SK-N-SH (cell line): Measurements from ENCODE around the gene GGACT. TPM values are rescaled to one million over a fixed set of nuclear protein-coding genes. Genes with fewer than 3 reads are reported as not detected.
A peak's percentile ranks its signal among the peaks of the same experiment; 100 is the strongest.

Experiments
- CTCF ChIA-PET: fragments of 300-600, 350-600 bp; formaldehyde crosslinking; extraction: SDS; loops from one replicate; lab custom pipeline; 2021; lab: Yijun Ruan, JAX
- POLR2A ChIA-PET: fragments of 350-600 bp; sonication (Branson Sonifier 250); formaldehyde crosslinking; extraction: SDS; loops from one replicate; lab custom pipeline; 2020; ENCODE audit warnings: antibody characterized with exemption, inconsistent platforms; lab: Yijun Ruan, JAX
- DNase-seq: peaks from one replicate; pipeline ENCODE4 v3.0.0; 2012
- H2AFZ ChIP-seq: fragments of 200-600 bp; sonication (generic); 2 replicates; pipeline ENCODE4 v1.8.1; 2016; ENCODE audit warnings: antibody characterized with exemption, mild to moderate bottlenecking, low read depth
- H3F3A ChIP-seq: fragments of 200-600 bp; sonication (generic); replicated peaks from 2 replicates; pipeline ENCODE3; 2016; ENCODE audit warnings: antibody characterized with exemption, mild to moderate bottlenecking; ENCODE audit not compliant: insufficient read depth
- H3K27ac ChIP-seq, 2 experiments: fragments of 200-500 bp in 1 of 2; fragments of 200-600 bp in 1 of 2; sonication (Bioruptor generic) in 1 of 2; sonication (generic), shearing (Covaris generic) in 1 of 2; 2 replicates each; pipeline versions ENCODE4 v1.5.1 to v1.6.1; 2014 to 2016; ENCODE audit warnings: low read depth in 2 of 2, inconsistent platforms in 1 of 2, low read length in 1 of 2, mild to moderate bottlenecking in 1 of 2, mixed read lengths in 1 of 2
- H3K27me3 ChIP-seq: fragments of 200-600 bp; sonication (generic), shearing (Covaris generic); 2 replicates; pipeline ENCODE4 v1.6.1; 2016; ENCODE audit warnings: mixed run types; ENCODE audit not compliant: insufficient read depth
- H3K36me3 ChIP-seq, 2 experiments: fragments of 200-500 bp in 1 of 2; fragments of 200-600 bp in 1 of 2; sonication (Bioruptor generic) in 1 of 2; sonication (generic) in 1 of 2; replicated peaks in 1 of 2; 2 replicates each; pipeline versions ENCODE3 to v1.5.1; 2014 to 2016; ENCODE audit warnings: low read length in 1 of 2, mild to moderate bottlenecking in 1 of 2; ENCODE audit not compliant: insufficient read depth in 2 of 2, control insufficient read depth in 1 of 2
- H3K4me1 ChIP-seq, 2 experiments: fragments of 200-500 bp in 1 of 2; fragments of 200-600 bp in 1 of 2; sonication (Bioruptor generic) in 1 of 2; sonication (generic), shearing (Covaris generic) in 1 of 2; 2 replicates each; pipeline versions ENCODE4 v1.5.1 to v1.6.1; 2014 to 2016; ENCODE audit warnings: low read depth in 1 of 2, low read length in 1 of 2, mixed run types in 1 of 2; ENCODE audit not compliant: insufficient read depth in 2 of 2, control insufficient read depth in 1 of 2
- H3K4me2 ChIP-seq: fragments of 200-600 bp; sonication (generic), shearing (Covaris generic); 2 replicates; pipeline ENCODE4 v1.6.1; 2017; ENCODE audit warnings: mixed run types
- H3K4me3 ChIP-seq, 2 experiments: fragments of 200-500 bp in 1 of 2; fragments of 200-600 bp in 1 of 2; sonication (Bioruptor generic) in 1 of 2; sonication (generic), shearing (Covaris generic) in 1 of 2; 2 replicates each; pipeline versions ENCODE4 v1.5.1 to v1.8.1; 2014 to 2016; ENCODE audit warnings: low read depth in 2 of 2, inconsistent platforms in 1 of 2, low read length in 1 of 2, mild to moderate bottlenecking in 1 of 2, mixed read lengths in 1 of 2, moderate library complexity in 1 of 2
- H3K79me2 ChIP-seq: fragments of 200-600 bp; sonication (generic); 2 replicates; pipeline ENCODE4 v1.8.1; 2017; ENCODE audit warnings: mild to moderate bottlenecking; ENCODE audit not compliant: insufficient read depth
- H3K9ac ChIP-seq: fragments of 200-600 bp; sonication (generic); 2 replicates; pipeline ENCODE4 v1.6.1; 2017; ENCODE audit warnings: mixed run types
- H3K9me2 ChIP-seq: fragments of 200-600 bp; sonication (generic); 2 replicates; pipeline ENCODE4 v1.6.1; 2017; ENCODE audit warnings: mixed run types
- H3K9me3 ChIP-seq: fragments of 200-600 bp; sonication (generic); 2 replicates; pipeline ENCODE4 v1.6.1; 2017; ENCODE audit warnings: mixed run types, mild to moderate bottlenecking, moderate library complexity
- H4K20me1 ChIP-seq: fragments of 200-600 bp; sonication (generic); 2 replicates; pipeline ENCODE4 v1.6.1; 2017; ENCODE audit warnings: mild to moderate bottlenecking, mixed run types; ENCODE audit not compliant: insufficient read depth
- CTCF ChIP-seq: fragments of 200-600 bp; sonication (generic); IDR thresholded peaks from 2 replicates; pipeline ENCODE4 v1.6.1; 2017; ENCODE audit warnings: antibody characterized with exemption, mild to moderate bottlenecking, moderate library complexity
- ELF1 ChIP-seq: IDR thresholded peaks from 2 replicates; pipeline ENCODE4 v1.4.0; 2012
- EP300 ChIP-seq, 2 experiments: IDR thresholded peaks; 2 replicates each; pipeline versions ENCODE4 v1.4.0 to v1.6.1; 2012; ENCODE audit warnings: borderline replicate concordance in 1 of 2, low read depth in 1 of 2, low read length in 1 of 2
- EZH2phosphoT487 ChIP-seq: fragments of 200-600 bp; sonication (generic); IDR thresholded peaks from 2 replicates; pipeline ENCODE4 v1.6.1; 2017; ENCODE audit warnings: low read depth, mixed run types, mild to moderate bottlenecking, antibody characterized with exemption, moderate library complexity, borderline replicate concordance
- FOXM1 ChIP-seq: IDR thresholded peaks from 2 replicates; pipeline ENCODE4 v1.4.0; 2012; ENCODE audit warnings: low read depth, mild to moderate bottlenecking
- GABPA ChIP-seq: IDR thresholded peaks from 2 replicates; pipeline ENCODE4 v1.4.0; 2012; ENCODE audit warnings: low read depth, mild to moderate bottlenecking
- IRF3 ChIP-seq: fragments of 150-350 bp; IDR thresholded peaks from 2 replicates; pipeline ENCODE4 v1.6.1; 2016; ENCODE audit warnings: mild to moderate bottlenecking, low read depth, low read length
- JUND ChIP-seq: IDR thresholded peaks from 2 replicates; pipeline ENCODE4 v1.4.0; 2012
- MEF2A ChIP-seq: IDR thresholded peaks from 2 replicates; pipeline ENCODE4 v1.4.0; 2012; ENCODE audit warnings: low read depth, borderline replicate concordance
- MXI1 ChIP-seq: IDR thresholded peaks from 2 replicates; pipeline ENCODE4 v1.6.1; 2012; ENCODE audit warnings: mild to moderate bottlenecking, low read depth, low read length, improper control_type of control experiment
- NFIC ChIP-seq: IDR thresholded peaks from 2 replicates; pipeline ENCODE4 v1.4.0; 2012; ENCODE audit warnings: borderline replicate concordance
- NRF1 ChIP-seq: IDR thresholded peaks from 2 replicates; pipeline ENCODE4 v1.6.1; 2012; ENCODE audit warnings: low read depth, mild to moderate bottlenecking, low read length
- POLR2AphosphoS5 ChIP-seq: IDR thresholded peaks from 2 replicates; pipeline ENCODE4 v1.6.1; 2012; ENCODE audit warnings: low read depth, low read length
- RAD21 ChIP-seq: IDR thresholded peaks from 2 replicates; pipeline ENCODE4 v1.6.1; 2012; ENCODE audit warnings: mild to moderate bottlenecking, low read length
- RCOR1 ChIP-seq: fragments of 150-350 bp; IDR thresholded peaks from 2 replicates; pipeline ENCODE4 v1.6.1; 2017; ENCODE audit warnings: antibody characterized with exemption, low read length
- REST ChIP-seq: IDR thresholded peaks from 2 replicates; pipeline ENCODE4 v1.6.1; 2012; ENCODE audit warnings: mild to moderate bottlenecking, low read depth, low read length, moderate library complexity
- RXRA ChIP-seq: IDR thresholded peaks from 2 replicates; pipeline ENCODE4 v1.4.0; 2012; ENCODE audit warnings: low read depth, mild to moderate bottlenecking, borderline replicate concordance
- SIN3A ChIP-seq: IDR thresholded peaks from 2 replicates; pipeline ENCODE4 v1.6.1; 2012; ENCODE audit warnings: low read depth, mild to moderate bottlenecking, low read length, moderate library complexity, borderline replicate concordance
- TAF1 ChIP-seq: IDR thresholded peaks from 2 replicates; pipeline ENCODE4 v1.6.1; 2012; ENCODE audit warnings: low read depth, mild to moderate bottlenecking, low read length, moderate library complexity, borderline replicate concordance
- TCF12 ChIP-seq: IDR thresholded peaks from 2 replicates; pipeline ENCODE4 v1.4.0; 2012
- TEAD4 ChIP-seq: IDR thresholded peaks from 2 replicates; pipeline ENCODE4 v1.4.0; 2012; ENCODE audit warnings: mild to moderate bottlenecking, borderline replicate concordance; ENCODE audit not compliant: insufficient read depth
- USF1 ChIP-seq: IDR thresholded peaks from 2 replicates; pipeline ENCODE4 v1.4.0; 2012; ENCODE audit warnings: low read depth, borderline replicate concordance
- USF2 ChIP-seq: fragments of 150-350 bp; IDR thresholded peaks from 2 replicates; pipeline ENCODE4 v1.6.1; 2017; ENCODE audit warnings: antibody characterized with exemption, low read length, low read depth, borderline replicate concordance
- YY1 ChIP-seq: IDR thresholded peaks from 2 replicates; pipeline ENCODE4 v1.4.0; 2012; ENCODE audit warnings: low read depth, mild to moderate bottlenecking
- ZBTB33 ChIP-seq: IDR thresholded peaks from 2 replicates; pipeline ENCODE4 v1.4.0; 2012; ENCODE audit warnings: low read depth, borderline replicate concordance
- WGBS: methylation state at CpG from one replicate; pipeline ENCODE4 v1.1.6; 2017; ENCODE audit warnings: low lambda C conversion rate; 5-methylcytosine and 5-hydroxymethylcytosine counted together
- polyA plus RNA-seq, 3 experiments: library from polyadenylated mRNA; depleted of rRNA; stranded (reverse); fragments of >200 nt; gene quantifications; 2 replicates each; pipeline ENCODE4 v1.2.3, GENCODE V29; 2012

Gene GGACT
- polyA plus RNA-seq, 1 of the 3 experiments (the other 2 are of a cell fraction) = 7.1 TPM

GRCh38 chr13:100542826-100543156 lies 45.8 kb downstream of the GGACT start:
- 78% methylated on average over 8 of the region's 8 CpGs for WGBS
- CTCF ChIA-PET = interaction anchor here (1.1 to 2.6 kb wide), 7 partner anchors 9 to 886 kb away, joined by 3 to 11 read pairs (median 5); no protein-coding TSS in a partner anchor
- Histone ChIP-seq H3K27ac (no peak overlapping the region), H3K4me3 (no peak overlapping the region; a peak in 1 of 4 replicates), H3K9ac (no peak overlapping the region), H2AFZ (no peak overlapping the region), H3K9me2 (no peaks in the 10 kb centered on the region), H3K4me2 (no peak overlapping the region), H3K27me3 (no peaks in the 10 kb centered on the region), H3K4me1 (peaks cover 0 to 18% of the 10 kb centered on the region in 2 experiments; a peak in 2 of 4 replicates), H4K20me1 (no peaks in the 10 kb centered on the region), H3K36me3 (peaks cover 0 to 4% of the 10 kb centered on the region in 2 experiments), H3K79me2 (no peaks in the 10 kb centered on the region), H3K9me3 (no peaks in the 10 kb centered on the region), H3F3A (no peaks in the 10 kb centered on the region)
- POLR2A ChIA-PET = no interaction called here
- DNase-seq = no peak
- TF ChIP-seq MEF2A (no peak), MXI1 (no peak), YY1 (no peak), USF2 (no peak), TEAD4 (no peak), FOXM1 (no peak), GABPA (no peak), ELF1 (no peak), RAD21 (0 out of 2 replicates have a peak, but pooled peaks have one; percentile 9), TCF12 (no peak), POLR2AphosphoS5 (no peak), JUND (no peak), ZBTB33 (no peak), NFIC (no peak), EZH2phosphoT487 (no peak), SIN3A (no peak), RXRA (no peak), TAF1 (no peak), USF1 (no peak), CTCF (peak; percentile 63), EP300 (IDR thresholded peaks at IDR 0.05; ENCODE audit: borderline replicate concordance in 1 of 2, low read depth in 1 of 2, low read length in 1 of 2) (no peak), NRF1 (no peak), IRF3 (no peak), REST (no peak), RCOR1 (no peak)
